ENCODE results near the gene ABCC1. TPM values are rescaled to one million over a fixed set of nuclear protein-coding genes. Genes with fewer than 3 reads are reported as not detected.

ABCC1 gene
- total and polyA plus RNA-seq, 2 of the 8 experiments (the other 6 are each of a cell fraction or from before 2014, with no cell fraction given): 42.6 to 66.8 TPM

GRCh38 chr16:16106466-16106865 lies 157.1 kb downstream of the ABCC1 start (continued):
- TF ChIP-seq GTF2F1 (IDR thresholded peaks at IDR 0.05; ENCODE audit: borderline replicate concordance, low read depth, low read length) (no peak), EZH2 (IDR thresholded peaks at IDR 0.05; ENCODE audit: low read depth, low read length, severe bottlenecking) (no peak), POU5F1 (IDR thresholded peaks at IDR 0.05; ENCODE audit: low read depth, low read length) (no peak), RXRA (IDR thresholded peaks at IDR 0.05; ENCODE audit: insufficient read depth, low read depth, low read length) (no peak), SAP30 (IDR thresholded peaks at IDR 0.05; ENCODE audit: insufficient read depth, insufficient replicate concordance, low read length) (no peak), TEAD4 (IDR thresholded peaks at IDR 0.05; ENCODE audit: low read depth, low read length) (no peak)
